Activated T-cell treated with anti-CD3 and anti-CD28 coated beads, Interleukin-2, amount 50 U/mL, for 4 hours (primary cell): Measurements from ENCODE around the gene CACNG4. TPM values are rescaled to one million over a fixed set of nuclear protein-coding genes. Genes with fewer than 3 reads are reported as not detected.

ENCODE experiments used
- ATAC-seq, 2 donors: fragments of 200-7000 bp; cut with Tn5 transposase; one replicate each; pipeline ENCODE4 v1.10.0; 2021
- DNase-seq: peaks from one replicate; pipeline ENCODE4 v3.0.0-alpha.2; 2020
- H3K27me3 Mint-ChIP-seq: one replicate; pipeline ENCODE4 v1.8.0; 2021; ENCODE audit warnings: low read depth, mixed read lengths
- H3K36me3 Mint-ChIP-seq: one replicate; pipeline ENCODE4 v1.8.0; 2022; ENCODE audit warnings: mixed read lengths; ENCODE audit not compliant: insufficient read depth
- H3K4me1 Mint-ChIP-seq: one replicate; pipeline ENCODE4 v1.8.0; 2021; ENCODE audit warnings: low read depth, mixed read lengths
- H3K4me3 Mint-ChIP-seq: one replicate; pipeline ENCODE4 v1.8.0; 2021; ENCODE audit warnings: mild to moderate bottlenecking, moderate library complexity, mixed read lengths
- H3K9me3 Mint-ChIP-seq: one replicate; pipeline ENCODE4 v1.8.0; 2021; ENCODE audit warnings: mixed read lengths
- total RNA-seq, 3 donors: library from RNA; stranded (reverse); gene quantifications; one replicate each; pipeline ENCODE4 v1.2.1, GENCODE V29; 2021

The CACNG4 gene
- total RNA-seq, 3 donors from 2014 or later, result 0.05 TPM; not detected in 2

DNA sequence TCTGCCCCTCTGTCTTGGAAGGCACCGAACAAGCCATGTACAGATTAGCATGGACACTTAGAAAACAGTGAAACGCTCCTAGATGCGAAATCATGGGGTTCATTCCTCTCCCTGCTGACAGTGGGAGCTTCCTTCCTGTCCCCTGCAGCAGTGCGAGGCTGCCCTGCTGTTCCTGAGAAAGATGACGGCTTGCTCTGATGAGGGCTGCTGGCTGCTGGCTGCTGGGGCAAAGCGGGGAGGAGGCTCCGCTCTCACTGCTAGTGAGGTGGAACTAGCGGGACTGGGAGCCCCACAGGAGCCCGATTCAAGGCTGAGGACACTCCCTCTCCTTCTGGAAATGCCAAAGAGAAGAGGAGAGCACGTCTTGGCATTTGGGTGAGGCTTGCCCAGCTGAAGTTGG lies 25.9 kb upstream of the CACNG4 start:
- Mint-ChIP-seq H3K9me3 (peaks cover 8% of the 10 kb centered on the region), H3K4me1 (no peaks in the 10 kb centered on the region), H3K27me3 (peaks cover 50% of the 10 kb centered on the region), H3K36me3 (no peaks in the 10 kb centered on the region), H3K4me3 (no peak overlapping the region)
- no peak for DNase-seq
- ATAC-seq, result no peak

- ATAC-seq (no peak), DNase-seq (no peak)
- H3K9me3 Mint-ChIP-seq, result peaks cover 7% of the 10 kb centered on the region
- peaks cover 3% of the 10 kb centered on the region for H3K4me1 Mint-ChIP-seq
- no peak overlapping the region for H3K4me3 Mint-ChIP-seq
- peaks cover 57% of the 10 kb centered on the region for H3K27me3 Mint-ChIP-seq
- H3K36me3 Mint-ChIP-seq, result no peaks in the 10 kb centered on the region
Measured at GRCh38 chr17:66939461-66940114, 24.9 kb upstream of the CACNG4 start.

GRCh38 chr17:66941249-66941648 lies 23.3 kb upstream of the CACNG4 start:
- Mint-ChIP-seq H3K4me3 (no peak overlapping the region), H3K36me3 (no peaks in the 10 kb centered on the region), H3K9me3 (peaks cover 3% of the 10 kb centered on the region), H3K4me1 (peaks cover 10% of the 10 kb centered on the region), H3K27me3 (peaks cover 67% of the 10 kb centered on the region)
- DNase-seq, result no peak
- ATAC-seq, result no peak

GRCh38 chr17:66941773-66942450 lies 22.6 kb upstream of the CACNG4 start:
- peaks cover 3% of the 10 kb centered on the region for H3K9me3 Mint-ChIP-seq
- DNase-seq, result no peak
- H3K27me3 Mint-ChIP-seq, result peaks cover 71% of the 10 kb centered on the region
- ATAC-seq, result no peak
- H3K4me3 Mint-ChIP-seq, result no peak overlapping the region
- peaks cover 10% of the 10 kb centered on the region for H3K4me1 Mint-ChIP-seq
- no peaks in the 10 kb centered on the region for H3K36me3 Mint-ChIP-seq

DNA sequence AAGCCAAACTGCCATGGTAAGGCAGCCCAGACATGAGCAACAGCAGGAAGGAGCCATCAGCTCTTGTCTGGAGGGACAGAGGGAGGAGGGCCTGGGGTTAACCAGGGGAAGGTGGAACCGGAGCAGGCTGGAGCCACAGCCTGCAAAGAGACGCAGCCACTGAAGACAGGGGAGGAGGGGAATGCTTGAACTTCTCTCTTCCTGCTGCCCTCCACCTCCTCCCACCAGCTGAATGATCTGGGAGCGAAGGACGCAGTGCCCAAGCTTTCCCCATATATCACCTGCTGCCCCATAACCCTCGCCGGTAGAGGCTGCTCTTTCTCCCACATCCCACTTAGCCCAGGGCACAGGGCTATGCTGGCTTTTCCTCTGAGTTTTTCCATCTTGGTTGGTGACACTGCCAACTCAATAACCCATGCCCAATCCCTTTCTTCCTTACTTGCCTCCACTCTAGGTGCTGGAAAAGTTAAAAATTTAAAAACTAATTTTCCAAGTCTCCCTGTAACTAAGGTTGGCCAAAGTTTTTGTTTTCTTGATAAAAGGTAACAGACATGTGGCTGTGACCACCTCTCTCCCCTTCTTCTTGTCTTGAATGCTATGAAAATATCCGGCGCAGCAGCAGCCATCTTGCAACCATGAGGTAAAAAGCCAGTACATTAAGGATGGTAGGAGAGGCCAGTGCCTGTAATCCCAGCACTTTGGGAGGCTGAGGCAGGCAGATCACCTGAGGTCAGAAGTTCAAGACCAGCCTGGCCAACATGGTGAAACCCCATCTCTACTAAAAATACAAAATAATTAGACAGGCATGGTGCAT lies 21.8 kb upstream of the CACNG4 start:
- ATAC-seq, result no peak
- H3K27me3 Mint-ChIP-seq, result peaks cover 71% of the 10 kb centered on the region
- peaks cover 10% of the 10 kb centered on the region for H3K4me1 Mint-ChIP-seq
- no peak overlapping the region for H3K4me3 Mint-ChIP-seq
- no peak for DNase-seq
- peaks cover 3% of the 10 kb centered on the region for H3K9me3 Mint-ChIP-seq
- H3K36me3 Mint-ChIP-seq, result no peaks in the 10 kb centered on the region

- peaks cover 72% of the 10 kb centered on the region for H3K27me3 Mint-ChIP-seq
- peaks cover 10% of the 10 kb centered on the region for H3K4me1 Mint-ChIP-seq
- H3K4me3 Mint-ChIP-seq, result no peak overlapping the region
- no peaks in the 10 kb centered on the region for H3K36me3 Mint-ChIP-seq
- ATAC-seq (no peak), DNase-seq (no peak)
- no peaks in the 10 kb centered on the region for H3K9me3 Mint-ChIP-seq
Measured at GRCh38 chr17:66943484-66943883, 21.0 kb upstream of the CACNG4 start.

DNA sequence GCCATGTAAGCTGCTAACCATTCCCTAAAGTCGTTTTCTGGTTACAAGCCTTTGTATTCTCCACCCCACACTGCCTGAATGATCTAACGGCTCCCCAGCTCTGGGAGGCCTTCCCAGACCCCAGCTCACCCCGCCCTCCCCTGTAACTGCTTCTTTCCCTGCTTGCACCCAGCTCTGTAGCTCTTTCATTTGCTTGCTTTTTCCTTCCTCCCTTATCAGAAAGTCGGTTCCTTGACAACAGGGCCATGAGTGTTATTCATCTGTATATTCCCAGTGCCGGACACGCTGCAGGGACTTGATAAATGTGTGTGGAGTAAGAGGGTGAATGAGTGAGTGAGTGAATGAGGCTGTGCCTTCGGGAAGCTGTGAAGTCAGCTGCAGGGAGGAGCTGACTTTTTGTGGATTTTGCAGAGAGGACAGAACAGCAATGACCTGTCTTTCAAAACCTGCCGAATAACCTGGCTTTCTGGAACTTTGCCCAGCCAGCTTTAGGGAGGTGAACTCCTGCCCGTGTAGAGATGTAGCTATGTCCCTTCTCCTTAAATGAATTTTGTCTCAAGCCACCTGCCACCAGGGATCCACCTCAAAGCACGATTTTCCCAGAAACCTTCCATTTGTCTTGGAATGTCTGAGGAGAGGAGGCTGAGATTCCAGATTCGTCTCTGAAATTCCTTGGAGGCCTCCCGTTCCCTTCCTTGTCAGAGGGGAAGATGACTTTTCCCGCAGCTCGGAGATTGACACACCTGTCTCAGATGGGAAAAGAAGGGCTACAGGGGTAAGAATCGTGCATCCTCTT lies 20.0 kb upstream of the CACNG4 start:
- ATAC-seq (no peak), DNase-seq (no peak)
- H3K4me3 Mint-ChIP-seq, result no peak overlapping the region
- no peaks in the 10 kb centered on the region for H3K9me3 Mint-ChIP-seq
- H3K36me3 Mint-ChIP-seq, result no peaks in the 10 kb centered on the region
- peaks cover 68% of the 10 kb centered on the region for H3K27me3 Mint-ChIP-seq
- H3K4me1 Mint-ChIP-seq, result peaks cover 10% of the 10 kb centered on the region

- DNase-seq (no peak), ATAC-seq (no peak)
- no peak overlapping the region for H3K4me3 Mint-ChIP-seq
- H3K9me3 Mint-ChIP-seq, result no peaks in the 10 kb centered on the region
- H3K4me1 Mint-ChIP-seq, result peaks cover 10% of the 10 kb centered on the region
- peaks cover 65% of the 10 kb centered on the region for H3K27me3 Mint-ChIP-seq
- no peaks in the 10 kb centered on the region for H3K36me3 Mint-ChIP-seq
Measured at GRCh38 chr17:66945147-66945835, 19.2 kb upstream of the CACNG4 start.

DNA sequence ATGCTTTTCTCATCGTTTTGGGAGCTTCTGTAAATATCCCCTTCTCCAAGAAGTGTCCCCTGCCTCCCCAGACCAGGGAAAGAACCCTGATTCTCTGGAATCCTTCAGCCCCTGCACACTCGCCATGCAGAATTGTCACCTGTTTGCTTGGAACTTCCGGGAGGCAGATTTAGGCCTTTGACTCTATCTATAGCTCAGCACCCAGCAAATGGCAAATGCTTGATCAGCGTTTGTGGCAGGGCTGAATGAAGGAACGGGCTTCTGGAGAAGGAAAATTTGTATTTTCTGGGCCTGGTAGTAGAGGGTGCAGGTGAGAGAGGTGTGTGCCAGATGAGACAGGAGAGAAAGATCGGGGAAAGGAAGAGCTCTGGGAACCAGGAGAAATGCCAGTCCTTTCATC lies 18.3 kb upstream of the CACNG4 start:
- H3K9me3 Mint-ChIP-seq, result no peaks in the 10 kb centered on the region
- no peak for DNase-seq
- H3K36me3 Mint-ChIP-seq, result no peaks in the 10 kb centered on the region
- H3K4me3 Mint-ChIP-seq, result no peak overlapping the region
- H3K27me3 Mint-ChIP-seq, result peaks cover 61% of the 10 kb centered on the region
- peaks cover 10% of the 10 kb centered on the region for H3K4me1 Mint-ChIP-seq
- ATAC-seq, result no peak

GRCh38 chr17:66947311-66947710 lies 17.2 kb upstream of the CACNG4 start:
- Mint-ChIP-seq H3K36me3 (no peaks in the 10 kb centered on the region), H3K4me1 (peaks cover 10% of the 10 kb centered on the region), H3K27me3 (peaks cover 50% of the 10 kb centered on the region), H3K4me3 (no peak overlapping the region), H3K9me3 (no peaks in the 10 kb centered on the region)
- DNase-seq, result no peak
- no peak for ATAC-seq

- DNase-seq (no peak), ATAC-seq (no peak)
- Mint-ChIP-seq H3K4me3 (no peak overlapping the region), H3K9me3 (no peaks in the 10 kb centered on the region), H3K36me3 (no peaks in the 10 kb centered on the region), H3K4me1 (peaks cover 10% of the 10 kb centered on the region), H3K27me3 (peaks cover 44% of the 10 kb centered on the region)
Measured at GRCh38 chr17:66948061-66948750, 16.3 kb upstream of the CACNG4 start.

- ATAC-seq, result no peak
- Mint-ChIP-seq H3K36me3 (no peaks in the 10 kb centered on the region), H3K4me3 (no peak overlapping the region)
Measured at GRCh38 chr17:66949501-66949900, 15.0 kb upstream of the CACNG4 start.

GRCh38 chr17:66950325-66950724 lies 14.2 kb upstream of the CACNG4 start:
- H3K4me1 Mint-ChIP-seq, result peaks cover 6% of the 10 kb centered on the region
- DNase-seq (no peak), ATAC-seq (no peak)
- peaks cover 29% of the 10 kb centered on the region for H3K27me3 Mint-ChIP-seq
- H3K4me3 Mint-ChIP-seq, result no peak overlapping the region
- H3K36me3 Mint-ChIP-seq, result no peaks in the 10 kb centered on the region
- no peaks in the 10 kb centered on the region for H3K9me3 Mint-ChIP-seq

More at GRCh38 chr17:66949501-66949900, 15.0 kb upstream of the CACNG4 start:
- Mint-ChIP-seq H3K4me1 (peaks cover 8% of the 10 kb centered on the region), H3K9me3 (no peaks in the 10 kb centered on the region), H3K27me3 (peaks cover 34% of the 10 kb centered on the region)
- no peak for DNase-seq
